NCI-H460 (cell line): ENCODE data around the gene NMRAL1. TPM values are rescaled to one million over a fixed set of nuclear protein-coding genes. Genes with fewer than 3 reads are reported as not detected.

Experiments used
- DNase-seq: peaks from one replicate; pipeline ENCODE4 v3.0.0-alpha.2; 2016; ENCODE audit warnings: low read depth; ENCODE audit errors: extremely low read depth
- total RNA-seq: library from RNA; depleted of rRNA; stranded (reverse); fragments of >200 nt; shearing (Covaris generic); gene quantifications from 2 replicates; pipeline ENCODE4 v1.2.3, GENCODE V29; 2014

The NMRAL1 gene
- total RNA-seq, 1 experiment from 2014 or later = 47.9 TPM

DNA sequence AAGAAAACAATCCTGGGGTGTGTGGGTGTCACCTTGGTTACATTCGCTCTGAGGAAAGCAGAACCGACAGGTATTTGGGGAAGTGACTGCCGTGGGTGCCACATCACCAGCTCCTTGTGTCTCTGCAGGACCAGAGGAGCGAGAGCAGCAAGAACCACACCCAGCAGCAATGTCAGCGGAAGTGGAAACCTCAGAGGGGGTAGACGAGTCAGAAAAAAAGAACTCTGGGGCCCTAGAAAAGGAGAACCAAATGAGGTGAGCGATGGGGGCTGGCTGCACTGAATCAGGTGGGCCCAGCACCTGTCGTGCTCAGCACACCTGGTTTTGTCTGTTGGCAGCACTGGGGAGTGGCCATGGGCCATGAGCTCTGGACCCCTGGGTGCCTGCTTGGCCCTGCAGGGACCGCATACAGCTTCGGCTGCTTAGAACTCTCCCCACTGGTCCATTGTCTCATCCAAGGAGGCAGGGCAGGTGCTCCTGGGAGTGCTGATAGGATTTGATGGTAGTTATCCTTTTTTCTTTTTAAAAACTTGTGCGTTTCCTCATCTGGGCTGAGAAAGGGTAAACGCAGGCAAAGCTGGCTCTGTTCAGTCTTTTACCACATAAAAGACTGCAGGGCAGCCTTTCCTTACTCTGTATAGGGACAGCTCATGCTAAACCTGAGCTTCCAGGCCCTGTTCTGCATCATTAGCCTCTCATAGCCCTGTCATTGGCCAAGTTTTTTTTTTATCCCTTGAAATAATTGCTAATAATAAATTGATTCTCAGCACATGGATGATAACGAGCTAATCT, 31.1 kb upstream of the NMRAL1 start:
- DNase-seq = no peak

DNA sequence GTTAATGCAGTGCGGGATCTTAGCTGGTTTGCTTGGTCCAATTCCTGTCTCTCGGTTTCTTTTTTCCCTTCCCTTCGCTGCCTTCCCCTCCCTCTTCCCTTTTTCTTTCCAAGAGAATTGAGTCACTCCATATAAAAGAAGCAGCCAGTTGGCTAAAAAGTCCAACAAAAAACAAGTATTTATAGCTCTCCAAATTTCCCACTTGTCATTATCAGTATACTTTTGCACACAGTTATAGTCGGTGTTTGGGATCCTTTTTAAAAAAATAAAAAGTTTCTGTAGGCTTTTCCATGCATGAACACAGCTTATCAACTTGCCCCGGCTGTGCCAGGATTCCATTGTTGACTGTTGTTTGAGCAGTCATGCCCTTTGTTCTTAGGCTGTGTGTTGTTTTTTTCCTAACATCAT, 26.6 kb upstream of the NMRAL1 start:
- DNase-seq = no peak

DNA sequence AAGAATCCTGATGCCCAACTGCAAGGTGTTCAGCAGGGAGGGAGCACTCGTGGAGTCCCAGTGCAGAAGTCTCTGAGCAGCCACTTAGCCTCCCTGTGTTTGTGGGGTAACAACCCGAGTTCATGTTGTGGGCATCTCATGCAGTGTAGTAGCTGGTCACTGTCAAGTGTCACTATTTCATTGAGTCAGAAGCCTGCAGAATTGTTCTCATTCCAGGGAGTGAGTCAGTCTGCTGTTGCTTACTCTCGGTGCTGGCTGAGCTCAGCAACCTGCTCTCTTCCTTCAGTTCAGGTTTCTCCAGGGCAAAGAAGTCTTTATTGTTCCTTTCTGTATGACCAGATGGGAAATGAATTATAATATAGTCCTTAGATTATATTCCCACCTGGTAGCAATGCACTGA, 25.8 kb upstream of the NMRAL1 start:
- peak; percentile 33 for DNase-seq

DNA sequence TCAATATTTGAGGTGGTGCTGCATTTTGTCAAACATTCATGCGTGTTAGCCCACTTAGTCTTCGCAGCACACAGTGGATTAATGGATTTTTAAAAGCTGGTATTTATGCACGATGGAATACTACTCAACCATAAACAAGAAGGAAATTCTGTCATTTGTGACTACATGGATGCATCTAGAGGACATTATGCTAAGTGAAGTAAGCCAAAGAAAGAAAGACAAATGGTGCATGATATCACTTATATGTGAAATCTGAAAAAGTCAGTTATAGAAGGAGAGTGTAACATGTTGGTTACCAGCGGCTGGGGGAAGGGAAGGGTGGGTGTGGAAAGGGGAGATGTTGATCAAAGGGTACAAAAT, 24.8 kb upstream of the NMRAL1 start:
- DNase-seq = no peak

DNA sequence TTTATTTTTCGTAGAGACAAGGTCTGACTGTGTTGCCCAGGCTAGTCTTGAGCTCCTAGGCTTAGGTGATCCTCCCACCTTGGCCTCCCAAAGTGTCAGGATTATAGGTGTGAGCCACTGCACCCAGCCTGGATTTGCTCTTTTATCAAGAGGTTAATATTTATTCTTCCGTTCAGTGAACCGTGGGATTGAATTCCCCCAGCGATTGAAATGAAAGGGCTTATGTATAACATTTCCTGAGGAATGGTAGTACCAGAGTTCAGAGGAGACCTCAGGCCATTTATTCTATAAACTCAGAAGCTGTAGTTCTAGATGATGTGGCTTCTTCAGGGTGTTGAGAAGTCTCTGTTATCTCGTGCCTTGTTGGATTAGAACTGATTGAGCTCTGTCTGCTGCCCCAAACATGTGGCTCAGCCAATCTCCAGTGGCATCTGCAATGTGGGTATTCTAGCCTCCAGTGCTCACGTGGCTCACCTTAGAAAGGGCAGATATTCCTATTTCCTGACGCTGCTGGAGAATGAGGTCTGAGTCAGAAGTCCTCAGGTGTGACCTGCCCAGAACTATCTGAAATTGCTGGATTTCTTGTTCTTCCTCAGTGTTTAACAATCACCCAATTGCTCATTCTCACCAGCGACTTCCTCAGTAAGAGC, 24.2 kb upstream of the NMRAL1 start:
- no peak for DNase-seq

DNA sequence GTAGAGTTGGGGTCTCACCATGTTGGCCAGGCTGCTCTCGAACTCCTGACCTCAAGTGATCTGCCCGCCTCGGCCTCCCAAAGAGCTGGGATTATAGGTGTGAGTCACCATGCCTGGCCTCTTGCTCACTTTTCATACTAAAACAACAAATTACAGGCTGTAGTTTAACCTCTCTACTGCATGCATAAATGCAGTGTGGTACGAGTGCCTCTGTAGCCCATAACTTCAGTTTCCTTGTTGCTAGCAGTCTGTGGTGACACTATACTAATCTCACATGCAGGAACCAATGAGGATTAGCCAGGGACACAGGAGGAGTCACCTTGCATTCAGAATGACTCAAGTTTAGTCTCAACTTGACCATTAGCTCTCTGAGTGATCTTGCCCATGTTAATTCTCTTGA, 21.9 kb upstream of the NMRAL1 start:
- DNase-seq = no peak

DNA sequence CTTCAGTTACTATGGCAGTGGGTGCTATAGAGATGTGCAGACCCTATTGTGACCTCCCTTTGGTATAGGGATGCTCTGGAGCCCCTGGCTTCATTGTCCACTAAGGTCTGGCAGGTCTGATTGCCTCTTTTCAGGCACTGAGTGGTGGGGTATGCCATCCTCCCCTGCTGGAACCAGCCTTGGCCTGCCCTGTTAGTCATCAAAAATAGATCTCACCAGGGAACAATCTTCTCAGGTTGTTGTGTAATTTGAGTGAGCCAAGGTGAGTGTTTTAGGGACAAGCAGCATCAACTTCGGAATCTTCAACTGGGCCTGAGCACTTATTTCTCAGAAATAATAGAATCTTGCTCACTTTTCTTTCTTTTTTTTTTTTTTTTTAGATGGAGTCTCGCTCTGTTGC, 21.3 kb upstream of the NMRAL1 start:
- DNase-seq = no peak

DNA sequence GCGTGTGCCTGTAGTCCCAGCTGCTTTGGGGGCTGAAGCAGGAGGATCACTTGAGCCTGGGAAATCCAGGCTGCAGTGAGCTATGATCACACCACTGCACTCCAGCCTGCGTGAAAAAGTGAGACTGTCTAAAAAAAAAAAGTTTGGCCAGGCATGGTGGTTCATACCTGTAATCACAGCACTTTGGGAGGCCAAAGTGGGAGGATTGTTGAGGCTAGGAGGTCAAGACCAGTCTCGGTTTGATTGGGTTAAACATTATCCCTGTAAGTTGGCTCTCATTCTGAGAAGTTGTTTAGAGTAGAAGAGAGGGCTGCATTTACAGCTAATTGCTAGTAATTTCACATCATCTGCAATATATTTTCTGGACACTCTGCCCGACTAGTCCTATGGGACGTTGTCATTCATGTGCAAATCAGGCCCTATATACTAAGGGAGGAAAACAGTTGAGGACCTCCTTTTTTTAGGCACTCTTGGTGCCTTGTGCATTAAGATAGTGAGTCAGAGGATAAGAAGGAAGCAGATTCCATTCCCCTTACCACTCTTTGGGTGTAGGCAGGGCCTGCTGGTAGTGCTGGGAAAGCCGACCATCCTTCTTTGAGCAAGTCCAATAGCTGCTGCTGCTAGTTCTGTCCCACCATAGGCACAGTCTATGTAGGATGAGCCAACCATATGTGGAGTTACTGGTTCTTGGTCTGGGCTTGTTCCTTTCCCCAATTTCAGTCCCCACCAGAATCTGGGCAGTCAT, 20.5 kb upstream of the NMRAL1 start:
- no peak for DNase-seq

DNA sequence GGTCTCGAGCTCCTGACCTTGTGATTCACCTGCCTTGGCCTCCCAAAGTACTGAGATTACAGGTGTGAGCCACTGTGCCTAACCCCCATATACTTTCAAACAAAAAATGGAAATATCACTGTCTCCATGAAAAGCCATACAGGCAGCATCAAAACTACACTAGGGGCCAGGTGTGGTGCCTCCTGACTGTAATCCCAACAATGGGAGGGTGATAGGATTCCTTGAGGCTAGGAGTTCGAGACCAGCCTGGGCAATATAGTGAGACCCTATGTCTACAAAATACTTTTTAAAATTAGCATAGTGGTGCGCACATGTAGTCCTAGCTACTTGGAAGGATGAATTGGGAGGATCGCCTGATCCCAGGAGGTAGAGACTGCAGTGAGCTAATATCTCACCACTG, 17.5 kb upstream of the NMRAL1 start:
- no peak for DNase-seq

DNA sequence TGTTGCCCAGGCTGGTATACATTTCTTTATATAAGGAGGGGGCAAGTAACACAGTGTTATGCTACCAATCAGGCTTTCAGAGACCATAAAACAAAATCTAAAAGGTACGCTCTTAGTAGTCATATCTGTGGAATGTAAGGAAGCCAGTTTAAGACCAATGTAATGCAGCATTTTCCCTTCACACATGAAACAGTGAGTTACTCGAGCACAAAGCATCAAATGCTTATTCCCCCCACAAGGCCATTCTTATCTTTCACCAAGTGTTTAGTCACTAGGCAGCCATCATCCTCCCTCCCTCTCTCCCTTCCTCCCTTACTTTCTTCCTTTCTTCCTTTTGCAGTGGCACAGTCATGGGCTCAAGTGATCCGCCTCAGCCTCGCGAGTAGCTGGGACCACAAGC, 14.6 kb upstream of the NMRAL1 start:
- DNase-seq = no peak

DNA sequence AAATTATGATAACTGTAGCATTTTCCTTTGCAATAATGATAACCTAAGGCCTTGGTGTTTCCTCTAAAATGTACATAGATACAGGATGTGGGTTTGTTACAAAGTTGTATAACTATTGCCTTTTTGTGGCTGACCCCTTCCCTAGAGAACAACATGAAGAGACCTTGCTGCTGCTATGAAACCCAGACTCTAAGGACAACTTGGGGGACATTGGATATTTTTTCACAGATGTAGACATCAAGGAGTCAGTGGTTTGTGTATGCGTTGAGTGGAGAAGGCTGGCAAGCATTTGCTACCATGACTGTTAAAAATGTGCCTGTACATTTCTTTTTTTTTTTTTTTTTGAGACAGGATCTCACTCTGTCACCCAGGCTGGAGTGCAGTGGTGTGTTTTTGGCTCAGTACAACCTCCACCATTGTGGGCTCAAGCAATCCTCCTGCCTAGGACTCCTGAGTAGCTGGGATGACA, 14.1 kb upstream of the NMRAL1 start:
- DNase-seq = no peak

DNA sequence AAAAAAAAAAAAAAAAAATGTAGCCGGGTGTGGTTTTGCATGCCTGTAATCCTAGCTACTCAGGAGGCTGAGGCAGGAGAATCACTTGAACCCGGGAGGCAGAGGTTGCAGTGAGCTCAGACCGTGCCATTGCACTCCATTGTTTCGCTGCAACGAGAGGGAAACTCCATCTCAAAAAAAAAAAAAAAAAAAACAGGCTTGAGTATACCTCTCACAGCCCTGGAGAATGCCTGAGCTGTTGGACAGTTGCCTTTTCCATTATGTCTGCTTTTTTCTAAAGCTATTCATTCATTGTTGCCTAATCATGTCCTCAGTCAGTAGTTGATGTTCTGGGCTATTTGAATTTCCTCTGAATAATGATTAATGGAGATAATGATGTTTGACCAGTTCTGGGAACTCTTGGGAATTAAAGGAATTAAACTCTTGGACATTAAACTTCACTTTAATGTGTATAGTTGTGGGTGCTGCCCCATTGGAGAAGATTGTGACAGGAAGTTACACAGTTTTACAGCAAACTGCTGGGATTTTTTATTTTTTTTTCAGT, 13.6 kb upstream of the NMRAL1 start:
- no peak for DNase-seq

DNA sequence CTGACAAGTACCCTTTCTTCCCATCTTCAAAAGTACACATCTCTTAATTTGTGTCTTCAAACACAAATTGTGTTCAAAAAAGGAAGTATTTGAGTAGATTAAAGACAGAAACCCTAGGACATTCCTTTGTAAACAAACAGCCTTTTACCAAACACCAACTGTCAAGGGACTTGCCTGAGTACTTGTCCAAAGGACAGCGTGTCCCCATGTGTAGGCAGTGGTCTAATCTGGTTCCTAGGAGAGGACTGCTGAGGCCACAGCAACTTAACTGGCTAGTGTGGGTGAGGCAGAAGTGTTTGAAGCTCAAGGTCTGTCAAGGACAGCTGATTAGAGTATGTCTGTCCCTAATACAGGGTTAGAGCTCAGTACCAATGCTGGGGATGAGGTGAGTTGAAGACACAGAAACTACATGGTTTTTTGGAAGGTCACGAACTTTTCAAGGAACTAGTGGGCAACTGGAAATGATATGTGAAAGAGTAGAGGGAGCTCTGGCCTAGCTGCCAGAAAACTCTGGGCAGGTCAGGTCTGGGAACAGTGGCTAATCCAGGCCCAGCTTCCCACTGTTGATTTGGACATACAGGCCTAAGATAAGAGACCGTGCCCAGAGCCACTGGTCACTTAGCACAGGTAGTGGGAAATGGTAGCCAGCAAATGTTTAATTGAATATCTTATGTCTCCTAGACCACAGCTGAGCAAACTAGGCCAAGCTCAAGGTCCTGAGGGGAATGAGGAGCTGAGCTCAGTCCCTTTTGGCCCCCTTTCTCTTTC, 11.9 kb upstream of the NMRAL1 start:
- no peak for DNase-seq

DNA sequence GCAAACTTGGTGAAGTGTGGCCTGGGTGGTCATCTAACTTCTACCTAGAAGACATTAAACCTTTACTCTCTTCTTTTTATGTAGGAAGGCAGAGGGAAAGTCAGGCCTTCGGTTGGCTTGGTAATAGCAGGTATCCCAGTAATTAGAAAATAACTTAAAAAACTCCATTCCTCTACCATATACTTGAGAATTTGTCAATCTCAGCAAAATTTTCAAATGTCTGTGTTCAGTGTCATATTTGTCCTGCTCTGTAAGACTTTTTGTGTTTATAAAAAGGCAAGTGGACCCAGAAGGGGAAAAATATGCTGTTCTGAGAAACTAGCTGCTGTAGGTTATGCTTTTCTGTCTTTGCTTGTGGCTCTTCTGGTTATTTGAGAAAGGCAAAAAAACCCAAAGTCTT, 7.5 kb upstream of the NMRAL1 start:
- no peak for DNase-seq

DNA sequence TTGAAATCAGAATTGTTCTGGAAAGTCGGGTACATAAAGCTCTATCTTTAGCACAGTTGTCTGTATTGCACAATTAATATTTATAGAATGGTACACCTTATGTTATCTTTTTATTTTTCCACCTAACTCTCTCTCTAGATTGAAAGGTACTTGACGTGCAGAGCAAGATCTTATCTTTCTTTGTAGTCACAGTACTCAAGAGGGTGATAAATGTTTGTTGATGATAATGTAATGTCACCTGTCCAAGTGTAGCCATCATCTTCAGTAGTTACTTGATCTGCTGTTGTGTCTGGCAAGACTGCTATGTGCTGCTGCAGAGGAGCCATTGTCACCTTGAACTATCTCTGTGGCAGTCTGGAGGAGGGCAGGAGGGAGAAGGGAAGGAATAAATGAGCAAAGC, 7.1 kb upstream of the NMRAL1 start:
- no peak for DNase-seq

DNA sequence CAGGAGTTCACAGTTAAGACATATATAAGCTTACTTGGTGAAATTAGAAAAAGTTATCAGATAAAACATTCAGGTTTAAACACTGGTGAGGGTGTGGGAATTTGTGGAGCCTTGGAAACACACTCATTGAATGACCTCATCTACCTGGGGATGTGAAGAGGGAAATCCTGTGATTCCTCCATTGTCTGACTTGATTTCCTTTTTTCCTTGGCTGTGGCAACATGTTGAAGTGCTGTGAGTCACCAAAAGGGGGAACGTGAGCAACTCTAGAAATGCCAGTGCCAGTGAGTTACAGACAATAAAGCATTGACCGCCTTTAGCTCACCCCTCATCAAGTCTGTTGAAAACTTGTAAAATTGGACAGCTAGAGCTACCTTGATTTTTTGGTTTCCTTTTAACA, 3.5 kb upstream of the NMRAL1 start:
- no peak for DNase-seq

DNA sequence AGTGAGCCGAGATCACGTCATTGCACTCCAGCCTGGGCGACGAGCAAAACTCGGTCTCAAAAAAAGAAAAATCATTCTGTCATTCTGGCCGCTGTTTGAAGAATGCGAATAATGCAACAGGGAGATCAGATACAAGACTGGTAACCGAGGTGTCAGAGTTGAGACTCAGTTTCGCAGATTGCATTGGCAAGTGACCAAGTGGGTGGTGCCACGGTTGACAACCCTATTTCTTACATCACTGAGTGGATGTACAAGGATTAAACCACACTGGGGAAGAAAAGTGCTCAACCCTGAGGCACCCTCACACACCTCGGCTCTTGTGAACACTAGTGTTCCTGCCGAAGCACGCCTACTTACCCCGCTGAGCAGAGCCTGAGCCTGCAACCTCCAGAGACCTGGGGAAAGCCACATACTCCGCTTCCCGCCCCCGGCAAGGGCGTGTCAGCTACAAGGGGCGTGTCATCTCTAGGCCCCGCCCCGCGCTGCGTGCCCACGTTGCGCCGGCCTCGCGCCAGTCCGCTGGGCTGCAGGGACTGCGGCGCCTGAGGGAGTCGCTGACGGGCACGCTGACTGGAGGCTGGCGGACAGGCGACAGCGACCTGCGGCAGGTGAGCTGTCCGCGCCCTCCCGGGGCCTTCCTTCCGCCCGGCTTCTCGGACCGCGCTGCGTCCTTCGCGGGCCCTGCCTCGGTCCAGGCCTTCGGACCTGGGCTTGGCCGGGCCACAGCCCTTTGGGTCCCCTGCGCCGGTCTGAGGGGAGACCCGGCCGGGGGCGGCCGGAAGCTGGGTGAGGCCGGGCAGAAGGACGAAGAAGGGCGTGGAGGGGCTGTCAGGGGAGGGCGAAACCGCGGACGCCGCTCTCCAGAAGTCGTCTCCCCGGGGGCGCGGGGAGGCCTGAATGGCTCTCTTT, 1.7 kb upstream of the NMRAL1 start, which contains the start of gene HMOX2:
HMOX2 (plus strand) TSS at position 519 of the 909 bp plus-strand sequence. CDS start 29,127 bp downstream, outside the sequence.
- DNase-seq = peak; percentile 93

DNA sequence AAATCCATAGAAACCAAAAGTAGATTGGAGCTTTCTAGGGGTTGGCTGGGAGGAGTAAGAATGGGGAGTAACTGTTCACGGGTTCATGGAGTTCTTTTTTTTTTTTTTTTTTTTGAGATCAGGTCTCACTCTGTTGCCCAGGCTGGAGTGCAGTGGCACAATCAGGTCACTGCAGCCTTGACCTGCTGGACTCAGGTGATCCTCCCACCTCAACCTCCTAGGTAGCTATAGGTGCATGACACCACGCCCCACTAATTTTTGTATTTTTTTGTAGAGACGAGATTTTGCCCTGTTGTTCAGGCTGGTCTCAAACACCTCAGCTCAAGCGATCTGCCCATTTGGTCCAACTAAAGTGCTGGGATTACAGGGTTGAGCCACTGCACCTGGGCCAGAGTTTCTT, 1.5 kb downstream of the NMRAL1 start:
- DNase-seq = no peak

DNA sequence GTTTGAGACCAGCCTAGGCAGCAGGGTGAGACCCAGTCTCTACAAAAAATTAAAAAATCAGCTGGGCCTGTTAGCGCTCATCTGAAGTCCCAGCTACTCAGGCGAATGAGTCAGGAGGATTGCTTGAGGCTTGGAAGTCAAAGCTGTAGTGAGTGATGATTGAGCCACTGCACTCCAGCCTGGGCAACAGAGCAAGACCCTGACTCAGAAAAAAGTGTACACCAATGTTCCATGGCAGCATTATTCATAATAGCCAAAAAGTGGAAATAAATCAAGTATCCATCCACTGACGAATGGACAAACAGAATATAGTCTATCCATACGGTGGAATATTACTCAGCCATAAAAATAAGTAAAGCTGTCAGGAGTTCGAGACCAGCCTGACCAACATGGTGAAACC, 2.6 kb downstream of the NMRAL1 start:
- no peak for DNase-seq

DNA sequence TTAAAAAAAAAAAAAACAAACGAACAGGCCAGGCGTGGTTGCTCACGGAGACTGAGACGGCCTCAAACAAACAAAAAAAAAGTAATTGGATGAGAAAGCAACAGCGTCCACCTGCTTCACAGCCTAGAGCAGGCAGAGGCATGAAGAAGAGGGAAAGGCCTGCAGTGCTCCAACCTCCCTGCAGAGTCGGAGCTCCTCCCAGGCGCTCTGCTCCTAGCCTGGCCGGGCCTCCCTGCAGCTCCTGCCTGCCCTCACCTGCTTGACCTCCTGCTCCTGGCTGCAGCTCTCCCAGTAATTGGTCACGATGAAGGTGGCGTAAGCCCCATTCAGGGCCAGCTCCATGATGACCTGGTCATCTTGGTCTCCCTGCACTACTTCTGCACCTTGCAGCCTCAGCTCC, 5.5 kb downstream of the NMRAL1 start:
- DNase-seq = no peak
